D341Med (cell line): ENCODE measurements around the gene RDH5.

Source experiments
- DNase-seq: peaks from one replicate; pipeline ENCODE4 v3.0.0; 2012; ENCODE audit warnings: low spot score

Gene RDH5

GRCh38 chr12:55720071-55720564, at the start of gene RDH5:
Gene RDH5, plus strand, starts transcription at chr12:55720393. Its CDS starts 792 bp downstream, at chr12:55721185.
- DNase-seq = no peak

- DNase-seq = no peak
These were observed 48.4 kb upstream of the RDH5 start for GRCh38 chr12:55671746-55672145.

GRCh38 chr12:55673638-55674037, 46.6 kb upstream of the RDH5 start:
- no peak for DNase-seq

GRCh38 chr12:55675666-55676065, 44.5 kb upstream of the RDH5 start:
- no peak for DNase-seq

GRCh38 chr12:55676707-55677106, 43.5 kb upstream of the RDH5 start:
- no peak for DNase-seq

GRCh38 chr12:55679691-55680090, 40.5 kb upstream of the RDH5 start:
- DNase-seq = no peak

GRCh38 chr12:55681142-55682077, 38.8 kb upstream of the RDH5 start:
- peak; percentile 59 for DNase-seq

- no peak for DNase-seq
These were observed 38.0 kb upstream of the RDH5 start for GRCh38 chr12:55682087-55682796.

GRCh38 chr12:55683676-55684075, 36.5 kb upstream of the RDH5 start:
- DNase-seq = no peak

GRCh38 chr12:55684761-55685370, 35.3 kb upstream of the RDH5 start:
- no peak for DNase-seq

GRCh38 chr12:55685671-55686070, 34.5 kb upstream of the RDH5 start:
- DNase-seq = no peak

GRCh38 chr12:55686366-55687010, 33.7 kb upstream of the RDH5 start:
- no peak for DNase-seq

- no peak for DNase-seq
These were observed 32.4 kb upstream of the RDH5 start for GRCh38 chr12:55687746-55688145.

- DNase-seq = no peak
These were observed 31.2 kb upstream of the RDH5 start for GRCh38 chr12:55688716-55689655.

GRCh38 chr12:55692631-55693322, 27.4 kb upstream of the RDH5 start:
- DNase-seq = no peak

GRCh38 chr12:55693323-55694187, 26.6 kb upstream of the RDH5 start:
- DNase-seq = no peak

GRCh38 chr12:55694188-55694515, 26.0 kb upstream of the RDH5 start:
- DNase-seq = no peak

- DNase-seq = no peak
These were observed 25.5 kb upstream of the RDH5 start for GRCh38 chr12:55694651-55695050.

- no peak for DNase-seq
These were observed 24.8 kb upstream of the RDH5 start for GRCh38 chr12:55695349-55695748.
